Activated CD4-positive, alpha-beta memory T cell treated with anti-CD3 and anti-CD28 coated beads, Interleukin-2, amount 10 ng/mL, durations not matched to agents 7 days and 5 days (primary cell): ENCODE measurements around the gene ZNF630. TPM values are rescaled to one million over a fixed set of nuclear protein-coding genes. Genes with fewer than 3 reads are reported as not detected.
"Not testable (repeated sequence)": the region's sequence is repeated elsewhere in the genome, so short reads cannot be mapped to it uniquely, and the experiment has no call there.

Experiments used
- CTCF ChIA-PET: fragments of 350-600 bp; sonication (Branson Sonifier 250); formaldehyde crosslinking; loops from one replicate; lab custom pipeline; 2021; ENCODE audit warnings: antibody characterized with exemption, inconsistent platforms; lab: Charles Lee
- POLR2A ChIA-PET: fragments of 350-600 bp; sonication (Branson Sonifier 250); formaldehyde crosslinking; loops from one replicate; lab custom pipeline; 2021; ENCODE audit warnings: antibody characterized with exemption; lab: Charles Lee
- DNase-seq: peaks from one replicate; pipeline ENCODE4 v3.0.0-alpha.2; 2020
- H3K27ac Mint-ChIP-seq: one replicate; pipeline ENCODE4 v1.8.0; 2021; ENCODE audit warnings: mild to moderate bottlenecking, mixed read lengths
- H3K27me3 Mint-ChIP-seq: one replicate; pipeline ENCODE4 v1.8.0; 2021; ENCODE audit warnings: mixed read lengths
- H3K36me3 Mint-ChIP-seq: one replicate; pipeline ENCODE4 v1.8.0; 2021; ENCODE audit warnings: low read depth, mixed read lengths
- H3K4me1 Mint-ChIP-seq: one replicate; pipeline ENCODE4 v1.8.0; 2021; ENCODE audit warnings: mixed read lengths
- H3K4me3 Mint-ChIP-seq: one replicate; pipeline ENCODE4 v1.8.0; 2021; ENCODE audit warnings: mild to moderate bottlenecking, mixed read lengths
- H3K9me3 Mint-ChIP-seq: one replicate; pipeline ENCODE4 v1.8.0; 2021; ENCODE audit warnings: mixed read lengths
- total RNA-seq, 2 experiments: library from RNA; stranded (reverse); gene quantifications; one replicate each; pipeline ENCODE4 v1.2.3, GENCODE V29; 2021

ZNF630 gene
- 1 to 10 TPM; 1.2 TPM for total RNA-seq

- Mint-ChIP-seq H3K4me3 (peak within 1 kb of the TSS; percentile 83), H3K27ac (peak within 1 kb of the TSS; percentile 76), H3K36me3 (peaks cover 7% of the 10 kb centered on the region), H3K9me3 (peaks cover 2% of the 10 kb centered on the region), H3K4me1 (peaks cover 11% of the 10 kb centered on the region), H3K27me3 (no peaks in the 10 kb centered on the region)
- peak; percentile 50 for DNase-seq
- CTCF ChIA-PET = no interaction called here
- POLR2A ChIA-PET = no interaction called here
Observed at GRCh38 chrX:48071064-48071985, at the start of gene ZNF630. TSS of gene ZNF630 (minus strand) at chrX:48071640. CDS start at chrX:48066886, 4,754 bp downstream.

GRCh38 chrX:48107717-48108116 lies 36.3 kb upstream of the ZNF630 start:
- no peaks in the 10 kb centered on the region for H3K36me3 Mint-ChIP-seq
- H3K27me3 Mint-ChIP-seq = peaks cover 4% of the 10 kb centered on the region
- POLR2A ChIA-PET = no interaction called here
- H3K9me3 Mint-ChIP-seq = no peaks in the 10 kb centered on the region
- no peak overlapping the region for H3K4me3 Mint-ChIP-seq
- no peak for DNase-seq
- CTCF ChIA-PET = no interaction called here
- no peaks in the 10 kb centered on the region for H3K4me1 Mint-ChIP-seq
- H3K27ac Mint-ChIP-seq = no peak overlapping the region

- no peak for DNase-seq
- H3K9me3 Mint-ChIP-seq = no peaks in the 10 kb centered on the region
- CTCF ChIA-PET = no interaction called here
- H3K27ac Mint-ChIP-seq = no peak overlapping the region
- H3K36me3 Mint-ChIP-seq = no peaks in the 10 kb centered on the region
- no peaks in the 10 kb centered on the region for H3K4me1 Mint-ChIP-seq
- POLR2A ChIA-PET = no interaction called here
- H3K4me3 Mint-ChIP-seq = no peak overlapping the region
- peaks cover 4% of the 10 kb centered on the region for H3K27me3 Mint-ChIP-seq
Observed at GRCh38 chrX:48102874-48103374, 31.5 kb upstream of the ZNF630 start.

- no peaks in the 10 kb centered on the region for H3K4me1 Mint-ChIP-seq
- ChIA-PET CTCF (no interaction called here), POLR2A (no interaction called here)
- no peak for DNase-seq
- H3K9me3 Mint-ChIP-seq = no peaks in the 10 kb centered on the region
- H3K27me3 Mint-ChIP-seq = peaks cover 4% of the 10 kb centered on the region
- H3K27ac Mint-ChIP-seq = no peak overlapping the region
- no peak overlapping the region for H3K4me3 Mint-ChIP-seq
- no peaks in the 10 kb centered on the region for H3K36me3 Mint-ChIP-seq
Observed at GRCh38 chrX:48101443-48101842, 30.0 kb upstream of the ZNF630 start.

- H3K36me3 Mint-ChIP-seq = not testable (repeated sequence)
Observed at GRCh38 chrX:48092558-48092957, 21.1 kb upstream of the ZNF630 start.

GRCh38 chrX:48090123-48090522 lies 18.7 kb upstream of the ZNF630 start:
- CTCF ChIA-PET = no interaction called here
- no peaks in the 10 kb centered on the region for H3K9me3 Mint-ChIP-seq

More at GRCh38 chrX:48092558-48092957, 21.1 kb upstream of the ZNF630 start:
- DNase-seq, H3K9me3 Mint-ChIP-seq, H3K27ac Mint-ChIP-seq, H3K4me3 Mint-ChIP-seq, H3K27me3 Mint-ChIP-seq, H3K4me1 Mint-ChIP-seq, POLR2A ChIA-PET, CTCF ChIA-PET: not testable (repeated sequence)

GRCh38 chrX:48086082-48086481 lies 14.6 kb upstream of the ZNF630 start:
- no peak overlapping the region for H3K4me3 Mint-ChIP-seq
- no peaks in the 10 kb centered on the region for H3K4me1 Mint-ChIP-seq
- no peaks in the 10 kb centered on the region for H3K36me3 Mint-ChIP-seq
- H3K27ac Mint-ChIP-seq = no peak overlapping the region
- POLR2A ChIA-PET = no interaction called here
- no peak for DNase-seq
- H3K9me3 Mint-ChIP-seq = no peaks in the 10 kb centered on the region
- no peaks in the 10 kb centered on the region for H3K27me3 Mint-ChIP-seq
- CTCF ChIA-PET = no interaction called here

More at GRCh38 chrX:48090123-48090522, 18.7 kb upstream of the ZNF630 start:
- Mint-ChIP-seq H3K27me3 (no peaks in the 10 kb centered on the region), H3K4me1 (no peaks in the 10 kb centered on the region), H3K4me3 (no peak overlapping the region), H3K36me3 (no peaks in the 10 kb centered on the region), H3K27ac (no peak overlapping the region)
- POLR2A ChIA-PET = no interaction called here
- no peak for DNase-seq

GRCh38 chrX:48083706-48084105 lies 12.3 kb upstream of the ZNF630 start:
- CTCF ChIA-PET = interaction anchor here (1.4 kb wide), 1 partner anchor 411 kb away, joined by 4 read pairs; no protein-coding TSS in a partner anchor
- POLR2A ChIA-PET = no interaction called here
- no peaks in the 10 kb centered on the region for H3K27me3 Mint-ChIP-seq

GRCh38 chrX:48083212-48083611 lies 11.8 kb upstream of the ZNF630 start:
- peak; percentile 54 for DNase-seq
- ChIA-PET POLR2A (no interaction called here), CTCF (interaction anchor here (0.6 to 1.4 kb wide), 2 partner anchors 391 to 412 kb away, joined by 3 to 4 read pairs; no protein-coding TSS in a partner anchor)
- Mint-ChIP-seq H3K27ac (no peak overlapping the region), H3K9me3 (no peaks in the 10 kb centered on the region), H3K36me3 (no peaks in the 10 kb centered on the region), H3K4me1 (no peaks in the 10 kb centered on the region), H3K27me3 (no peaks in the 10 kb centered on the region), H3K4me3 (no peak overlapping the region)

More at GRCh38 chrX:48083706-48084105, 12.3 kb upstream of the ZNF630 start:
- DNase-seq = no peak
- H3K36me3 Mint-ChIP-seq = no peaks in the 10 kb centered on the region
- no peaks in the 10 kb centered on the region for H3K9me3 Mint-ChIP-seq
- H3K27ac Mint-ChIP-seq = no peak overlapping the region
- no peak overlapping the region for H3K4me3 Mint-ChIP-seq
- no peaks in the 10 kb centered on the region for H3K4me1 Mint-ChIP-seq

- POLR2A ChIA-PET = no interaction called here
- DNase-seq = no peak
- H3K27me3 Mint-ChIP-seq = no peaks in the 10 kb centered on the region
- CTCF ChIA-PET = no interaction called here
- no peak overlapping the region for H3K4me3 Mint-ChIP-seq
- no peaks in the 10 kb centered on the region for H3K36me3 Mint-ChIP-seq
- H3K9me3 Mint-ChIP-seq = no peaks in the 10 kb centered on the region
- H3K27ac Mint-ChIP-seq = no peak overlapping the region
- H3K4me1 Mint-ChIP-seq = peaks cover 4% of the 10 kb centered on the region
Observed at GRCh38 chrX:48076343-48076742, 4.9 kb upstream of the ZNF630 start.

- POLR2A ChIA-PET = no interaction called here
Observed at GRCh38 chrX:48071986-48072605, 656 bp upstream of the ZNF630 start.

GRCh38 chrX:48068096-48068887 lies 3.1 kb downstream of the ZNF630 start:
- Mint-ChIP-seq H3K9me3 (peaks cover 2% of the 10 kb centered on the region), H3K36me3 (peaks cover 7% of the 10 kb centered on the region), H3K27ac (no peak overlapping the region), H3K4me3 (no peak overlapping the region), H3K4me1 (peaks cover 11% of the 10 kb centered on the region), H3K27me3 (no peaks in the 10 kb centered on the region)
- ChIA-PET CTCF (no interaction called here), POLR2A (no interaction called here)
- no peak for DNase-seq

More at GRCh38 chrX:48071986-48072605, 656 bp upstream of the ZNF630 start:
- DNase-seq = no peak
- H3K9me3 Mint-ChIP-seq = peaks cover 2% of the 10 kb centered on the region
- H3K4me1 Mint-ChIP-seq = peaks cover 11% of the 10 kb centered on the region
- CTCF ChIA-PET = no interaction called here
- no peak overlapping the region for H3K27ac Mint-ChIP-seq
- peak overlapping the region; percentile 83 for H3K4me3 Mint-ChIP-seq
- H3K36me3 Mint-ChIP-seq = peaks cover 7% of the 10 kb centered on the region
- H3K27me3 Mint-ChIP-seq = no peaks in the 10 kb centered on the region
